GM15510 (cell line): ENCODE data around the gene TSPAN17.

ENCODE experiments used
- POLR2A ChIP-seq: IDR thresholded peaks from 3 replicates; pipeline ENCODE4 v1.6.1; 2011; ENCODE audit warnings: borderline replicate concordance; ENCODE audit not compliant: insufficient read length; ENCODE audit errors: extremely low read depth

Gene TSPAN17

GRCh38 chr5:176616511-176616910 lies 30.8 kb upstream of the TSPAN17 start:
- no peak for TF ChIP-seq POLR2A

- no peak for TF ChIP-seq POLR2A
These were observed 28.5 kb upstream of the TSPAN17 start for GRCh38 chr5:176618783-176619182.

GRCh38 chr5:176619203-176619568 lies 28.1 kb upstream of the TSPAN17 start:
- no peak for TF ChIP-seq POLR2A

- no peak for TF ChIP-seq POLR2A
These were observed 27.5 kb upstream of the TSPAN17 start for GRCh38 chr5:176619569-176620332.

GRCh38 chr5:176620333-176620981 lies 26.8 kb upstream of the TSPAN17 start:
- no peak for TF ChIP-seq POLR2A

- no peak for TF ChIP-seq POLR2A
These were observed 25.6 kb upstream of the TSPAN17 start for GRCh38 chr5:176621661-176622079.

GRCh38 chr5:176624142-176624541 lies 23.1 kb upstream of the TSPAN17 start:
- TF ChIP-seq POLR2A = no peak

GRCh38 chr5:176624938-176625337 lies 22.3 kb upstream of the TSPAN17 start:
- TF ChIP-seq POLR2A = no peak

- no peak for TF ChIP-seq POLR2A
These were observed 21.8 kb upstream of the TSPAN17 start for GRCh38 chr5:176625512-176625911.

- TF ChIP-seq POLR2A = no peak
These were observed 21.1 kb upstream of the TSPAN17 start for GRCh38 chr5:176625966-176626875.

GRCh38 chr5:176626876-176627236 lies 20.4 kb upstream of the TSPAN17 start:
- TF ChIP-seq POLR2A = no peak

GRCh38 chr5:176627582-176627981 lies 19.7 kb upstream of the TSPAN17 start:
- no peak for TF ChIP-seq POLR2A

- TF ChIP-seq POLR2A = no peak
These were observed 18.7 kb upstream of the TSPAN17 start for GRCh38 chr5:176628406-176629228.

- no peak for TF ChIP-seq POLR2A
These were observed 17.9 kb upstream of the TSPAN17 start for GRCh38 chr5:176629317-176629852.
